ENCODE data around the gene FBXL7.
A peak's percentile ranks its signal among the peaks of the same experiment; 100 is the strongest.

The FBXL7 gene

DNA sequence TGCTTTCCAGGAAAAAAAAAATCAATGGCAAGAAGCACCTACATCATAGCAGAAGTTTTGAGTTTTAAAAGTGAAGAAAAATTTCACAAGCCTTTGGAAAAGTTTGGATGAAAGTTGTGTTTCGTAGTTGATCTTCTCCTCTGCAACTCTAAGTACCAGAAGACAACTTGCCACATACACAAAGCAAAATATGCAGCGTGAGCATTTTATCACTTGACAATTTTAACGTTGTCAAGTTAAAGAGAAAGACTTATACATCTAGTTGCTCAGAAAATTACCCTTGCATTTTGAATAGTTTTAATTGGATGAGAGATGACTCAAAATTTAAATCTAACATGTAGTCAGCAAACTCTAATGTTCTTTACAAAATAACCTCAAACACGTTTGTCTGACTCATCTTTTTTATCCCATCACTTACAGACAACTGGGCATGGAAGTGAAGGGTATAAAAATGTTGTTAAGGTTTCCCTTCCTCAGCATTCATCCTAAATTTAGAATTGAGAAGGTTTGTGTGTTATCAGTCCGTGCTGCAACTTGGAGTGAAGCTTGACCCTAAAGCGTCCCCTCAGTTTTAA is 466.2 kb downstream of the FBXL7 start:
- peak; percentile 76 for FAIRE-seq
- DNase-seq (ENCODE audit: insufficient read length, low spot score), result no peak
- TF ChIP-seq POLR2A (IDR thresholded peaks at IDR 0.05; ENCODE audit: low read depth, low read length), result no peak

DNA sequence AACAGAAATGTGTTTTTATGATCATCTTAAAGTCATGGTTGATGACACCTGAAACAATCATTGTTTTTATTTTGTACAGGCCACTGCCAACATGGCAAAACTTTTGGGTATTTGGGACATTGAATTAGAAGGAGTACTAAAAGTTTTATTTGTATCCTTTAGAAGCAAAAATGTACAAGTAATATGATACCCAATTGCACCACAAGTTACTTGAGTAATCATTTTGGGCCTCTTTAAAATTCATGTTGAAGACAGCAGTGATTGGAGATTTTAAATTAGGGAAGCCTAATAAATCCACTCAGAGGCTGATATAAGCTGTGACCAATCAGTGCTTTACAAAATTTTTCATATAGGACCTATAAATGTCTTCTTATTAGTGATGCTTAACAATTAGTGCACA is 466.7 kb downstream of the FBXL7 start:
- DNase-seq (ENCODE audit: insufficient read length, low spot score) (no peak), FAIRE-seq (peak; percentile 11)
- TF ChIP-seq POLR2A (IDR thresholded peaks at IDR 0.05; ENCODE audit: low read depth, low read length), result no peak

DNA sequence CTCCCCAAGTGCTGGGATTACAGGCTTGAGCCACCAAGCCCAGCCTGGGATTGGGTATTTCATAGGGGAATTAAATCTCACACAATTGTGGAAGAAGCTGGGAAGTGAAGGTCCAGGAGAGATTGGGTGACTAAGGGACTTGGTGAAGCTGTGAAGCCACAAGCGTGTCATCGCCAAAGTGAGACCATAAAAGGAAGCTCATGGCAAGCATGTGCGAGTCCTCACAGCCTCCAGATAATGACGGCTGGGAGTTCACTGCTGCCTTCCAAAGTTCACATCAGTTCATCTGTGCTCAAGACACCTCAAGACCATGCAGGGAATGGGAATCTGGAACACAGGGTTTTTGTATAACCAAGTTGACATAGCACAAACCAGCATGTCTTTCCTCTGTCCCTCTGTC is 469.0 kb downstream of the FBXL7 start:
- FAIRE-seq, result no peak
- DNase-seq (ENCODE audit: insufficient read length, low spot score), result no peak
- no peak for TF ChIP-seq POLR2A (IDR thresholded peaks at IDR 0.05; ENCODE audit: low read depth, low read length)

DNA sequence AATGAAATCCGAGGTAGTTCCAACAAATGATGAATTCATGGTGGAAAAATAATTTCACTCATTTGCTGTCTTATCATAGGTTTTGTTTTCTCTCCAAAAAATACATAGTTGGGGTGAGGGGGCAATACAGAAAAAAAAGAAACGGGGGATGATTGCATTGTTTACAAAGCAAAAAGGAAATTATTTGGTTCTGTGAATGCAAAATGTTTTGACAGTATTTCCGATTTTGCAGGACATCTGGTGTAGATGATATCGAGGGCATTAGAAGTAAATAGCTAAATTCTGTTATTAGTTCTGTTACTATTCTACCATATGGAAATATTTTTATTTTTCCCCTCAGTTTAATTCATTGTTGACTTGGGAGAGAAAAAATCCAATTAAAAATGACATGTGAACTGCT is 477.9 kb downstream of the FBXL7 start:
- no peak for TF ChIP-seq POLR2A (IDR thresholded peaks at IDR 0.05; ENCODE audit: low read depth, low read length)
- peak; percentile 6 for FAIRE-seq

DNA sequence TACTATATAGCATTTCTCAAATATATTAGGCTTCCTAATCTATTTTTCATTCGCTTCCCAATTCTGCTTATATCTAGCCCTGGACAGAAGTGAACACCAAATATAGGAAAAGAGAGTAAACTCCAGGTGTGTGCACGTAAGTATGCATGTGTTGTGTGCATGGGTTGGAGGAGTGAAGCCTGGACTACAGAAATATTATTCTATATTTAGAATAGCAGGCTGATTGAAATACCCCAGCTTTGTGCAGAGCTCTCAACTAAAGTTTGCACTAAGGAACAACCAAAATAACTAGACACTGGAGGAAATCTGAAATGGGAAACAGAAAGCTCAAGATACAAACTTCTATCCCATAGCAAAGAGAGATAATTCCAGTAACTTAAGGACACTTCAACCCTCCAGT is 480.9 kb downstream of the FBXL7 start:
- FAIRE-seq (no peak), DNase-seq (ENCODE audit: insufficient read length, low spot score) (no peak)
- no peak for TF ChIP-seq POLR2A (IDR thresholded peaks at IDR 0.05; ENCODE audit: low read depth, low read length)

More for the DNA sequence above, 477.9 kb downstream of the FBXL7 start:
- no peak for DNase-seq (ENCODE audit: insufficient read length, low spot score)

DNA sequence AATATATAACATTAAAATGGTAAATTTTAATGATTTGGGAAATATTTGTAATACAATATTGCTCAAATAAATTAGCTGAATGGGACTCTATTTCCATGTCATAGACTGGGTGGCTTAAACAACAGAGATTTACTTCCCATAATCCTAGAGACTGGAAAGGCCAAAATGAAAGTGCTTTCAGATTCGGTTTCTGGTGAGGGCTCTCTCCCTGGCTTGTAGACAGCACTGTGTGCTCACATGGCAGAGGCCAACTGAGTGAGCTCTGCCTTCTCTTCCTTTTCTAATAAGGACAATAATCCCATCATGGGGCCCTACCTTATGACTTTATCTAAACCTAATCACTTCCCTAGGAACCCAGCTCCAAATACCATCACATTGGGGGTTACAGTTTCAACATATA is 483.4 kb downstream of the FBXL7 start:
- DNase-seq (ENCODE audit: insufficient read length, low spot score), result no peak
- FAIRE-seq, result peak; percentile 30
- no peak for TF ChIP-seq POLR2A (IDR thresholded peaks at IDR 0.05; ENCODE audit: low read depth, low read length)

Data from H54 (cell line).